Fibroblast of villous mesenchyme (primary cell): ENCODE measurements around the gene KLHDC7B. TPM values are rescaled to one million over a fixed set of nuclear protein-coding genes. Genes with fewer than 3 reads are reported as not detected.

Experiments
- DNase-seq: peaks from one replicate; pipeline ENCODE4 v3.0.0-alpha.2; 2010; ENCODE audit warnings: low read depth
- H3K4me3 ChIP-seq: 2 replicates; pipeline ENCODE4 v1.5.1; 2011; ENCODE audit warnings: low read depth, mild to moderate bottlenecking, low read length
- total RNA-seq: library from RNA; depleted of rRNA; stranded (reverse); fragments of >200 nt; gene quantifications from 2 replicates; pipeline ENCODE4 v1.2.3, GENCODE V29; 2012
- TF ChIP-seq, protein P1 (sequence below): IDR thresholded peaks from 2 replicates; pipeline ENCODE4 v1.5.1; 2012; ENCODE audit warnings: low read depth, mild to moderate bottlenecking, low read length; ENCODE audit not compliant: insufficient read depth

KLHDC7B gene
- total RNA-seq, 1 donor, result not detected

DNA sequence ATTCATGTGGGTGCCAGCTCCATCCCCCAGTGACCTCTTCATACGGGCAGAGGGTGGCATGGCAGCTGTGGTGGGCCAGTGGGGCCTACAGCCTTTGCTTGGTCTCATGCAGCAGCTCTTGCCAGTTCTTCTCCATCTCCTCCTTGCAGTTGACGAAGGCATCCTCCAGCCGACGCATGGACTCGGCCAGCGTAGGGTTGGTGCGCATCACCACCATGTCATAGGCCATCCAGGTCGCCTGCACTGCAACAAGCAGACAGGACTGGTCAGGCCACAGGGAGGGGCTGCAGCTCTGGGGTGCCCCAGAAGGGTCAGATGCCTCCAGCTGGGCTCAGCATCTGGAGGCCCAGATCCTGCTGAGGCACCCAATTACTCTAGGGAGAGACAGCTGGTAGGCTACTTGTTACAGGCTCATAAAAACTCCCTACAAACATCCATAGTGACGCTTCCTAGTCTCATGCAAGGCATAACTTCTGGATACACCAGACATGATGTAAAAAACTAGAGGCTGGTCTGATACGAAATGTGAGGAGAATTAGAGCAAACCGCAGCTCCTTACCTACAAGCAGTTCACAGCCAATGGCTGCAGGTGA is 5.6 kb downstream of the KLHDC7B start:
- H3K4me3 ChIP-seq, result no peak overlapping the region
- peak; percentile 38 for DNase-seq
- TF ChIP-seq, protein P1, sequence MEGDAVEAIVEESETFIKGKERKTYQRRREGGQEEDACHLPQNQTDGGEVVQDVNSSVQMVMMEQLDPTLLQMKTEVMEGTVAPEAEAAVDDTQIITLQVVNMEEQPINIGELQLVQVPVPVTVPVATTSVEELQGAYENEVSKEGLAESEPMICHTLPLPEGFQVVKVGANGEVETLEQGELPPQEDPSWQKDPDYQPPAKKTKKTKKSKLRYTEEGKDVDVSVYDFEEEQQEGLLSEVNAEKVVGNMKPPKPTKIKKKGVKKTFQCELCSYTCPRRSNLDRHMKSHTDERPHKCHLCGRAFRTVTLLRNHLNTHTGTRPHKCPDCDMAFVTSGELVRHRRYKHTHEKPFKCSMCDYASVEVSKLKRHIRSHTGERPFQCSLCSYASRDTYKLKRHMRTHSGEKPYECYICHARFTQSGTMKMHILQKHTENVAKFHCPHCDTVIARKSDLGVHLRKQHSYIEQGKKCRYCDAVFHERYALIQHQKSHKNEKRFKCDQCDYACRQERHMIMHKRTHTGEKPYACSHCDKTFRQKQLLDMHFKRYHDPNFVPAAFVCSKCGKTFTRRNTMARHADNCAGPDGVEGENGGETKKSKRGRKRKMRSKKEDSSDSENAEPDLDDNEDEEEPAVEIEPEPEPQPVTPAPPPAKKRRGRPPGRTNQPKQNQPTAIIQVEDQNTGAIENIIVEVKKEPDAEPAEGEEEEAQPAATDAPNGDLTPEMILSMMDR, result no peak

DNA sequence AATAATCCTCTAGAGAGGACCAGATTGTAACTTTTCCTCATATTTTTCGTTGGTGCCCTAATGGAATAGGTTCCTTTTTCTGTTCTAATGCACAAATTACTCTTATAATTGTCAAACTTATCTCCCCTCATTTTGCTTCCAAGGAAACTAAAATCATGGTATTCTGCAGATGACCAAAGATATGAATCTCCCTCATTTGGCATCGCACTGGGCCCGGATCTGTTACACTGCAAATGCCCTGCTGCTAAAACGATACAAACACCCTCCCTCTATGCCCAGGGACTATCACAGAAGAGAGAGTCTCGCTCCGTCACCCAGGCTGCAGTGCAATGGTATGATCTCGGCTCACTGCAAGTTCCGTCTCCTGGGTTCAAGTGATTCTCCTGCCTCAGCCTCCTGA is 7.6 kb downstream of the KLHDC7B start:
- no peak overlapping the region for H3K4me3 ChIP-seq
- DNase-seq, result no peak
- TF ChIP-seq, protein P1, result no peak

DNA sequence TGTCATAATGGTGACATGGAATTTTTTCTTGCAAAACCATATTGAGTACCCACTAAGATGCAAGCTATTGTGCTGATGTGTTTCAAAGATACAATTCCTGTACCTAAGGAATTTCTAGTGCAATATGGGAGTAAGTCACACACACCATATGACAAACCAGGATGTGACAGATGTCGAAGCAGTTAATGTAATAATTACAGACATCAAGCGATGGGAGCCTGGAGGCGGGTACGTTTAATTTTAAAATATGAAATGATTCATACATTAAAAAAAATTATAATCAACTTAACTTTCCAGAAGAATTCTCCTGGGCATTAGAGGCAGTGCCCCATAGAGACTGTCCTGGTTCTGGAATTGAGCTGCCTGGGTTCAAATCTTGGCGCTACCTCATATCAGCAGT is 11.0 kb downstream of the KLHDC7B start:
- TF ChIP-seq, protein P1, result no peak
- DNase-seq, result no peak
- no peak overlapping the region for H3K4me3 ChIP-seq

DNA sequence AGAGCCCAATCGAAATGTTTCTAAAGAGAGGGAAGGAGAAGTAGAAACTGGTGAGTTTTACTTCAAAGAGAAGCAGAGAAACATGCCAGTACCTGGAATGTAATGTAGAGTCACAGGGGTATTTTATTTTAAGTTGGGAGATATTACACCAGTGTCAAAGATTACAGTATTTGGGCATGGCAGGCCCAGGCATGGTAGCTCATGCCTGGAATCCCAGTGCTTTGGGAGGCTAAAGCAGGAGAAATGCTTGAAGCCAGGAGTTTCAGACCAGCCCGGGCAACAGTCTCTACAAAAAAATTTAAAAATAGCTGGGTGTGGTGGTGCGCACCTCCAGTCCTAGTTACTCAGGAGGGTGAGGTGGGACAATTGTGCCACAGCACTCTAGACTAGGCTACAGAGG is 14.3 kb downstream of the KLHDC7B start:
- DNase-seq, result no peak
- TF ChIP-seq, protein P1, result no peak
- no peak overlapping the region for H3K4me3 ChIP-seq

DNA sequence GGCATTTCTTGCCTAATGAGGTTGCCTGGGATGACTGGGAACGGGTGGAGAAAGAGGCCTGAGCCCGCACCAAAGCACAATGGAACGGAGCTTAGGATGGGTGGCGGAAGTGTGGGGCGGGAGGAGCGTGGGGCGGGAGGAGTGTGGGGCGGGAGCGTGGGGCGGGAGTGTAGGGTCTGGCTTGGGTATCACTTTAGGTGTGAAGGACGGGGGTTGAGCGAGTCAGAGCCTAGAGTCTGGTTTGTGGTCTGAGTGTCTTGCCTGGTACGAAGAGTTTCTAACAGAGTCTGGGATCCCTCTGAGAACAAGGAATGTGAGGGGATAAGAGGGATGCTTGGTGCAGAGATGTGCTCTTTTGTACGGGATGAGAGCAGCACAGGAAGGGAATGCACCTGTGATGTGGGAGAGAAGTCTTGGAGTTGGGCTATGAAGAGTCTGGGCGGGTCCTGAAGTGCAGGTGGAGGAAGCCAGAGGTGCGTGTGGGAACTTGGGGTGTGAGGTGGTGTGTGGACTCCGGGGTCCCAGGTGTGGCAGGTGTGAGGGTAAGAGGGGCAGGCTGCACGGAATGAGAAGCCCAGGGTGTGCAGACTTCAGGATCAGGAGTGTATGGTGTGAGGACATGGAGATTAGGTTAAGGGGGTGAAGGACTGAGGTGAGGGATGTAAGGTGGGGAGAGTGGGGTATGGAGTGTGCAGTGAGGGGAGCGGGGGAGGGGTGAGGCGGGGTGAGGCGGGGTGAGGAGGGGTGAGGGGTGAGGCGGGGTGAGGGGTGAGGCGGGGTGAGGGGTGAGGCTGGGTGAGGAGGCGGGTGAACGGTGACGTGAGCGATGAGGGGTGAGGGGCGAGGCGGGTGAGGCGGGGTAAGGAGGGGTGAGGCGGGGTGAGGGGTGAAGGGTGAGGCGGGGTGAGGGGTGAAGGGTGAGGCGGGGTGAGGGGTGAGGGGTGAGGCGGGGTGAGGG is 16.0 kb downstream of the KLHDC7B start:
- H3K4me3 ChIP-seq, result no peak overlapping the region
- TF ChIP-seq, protein P1, result no peak
- DNase-seq, result no peak

DNA sequence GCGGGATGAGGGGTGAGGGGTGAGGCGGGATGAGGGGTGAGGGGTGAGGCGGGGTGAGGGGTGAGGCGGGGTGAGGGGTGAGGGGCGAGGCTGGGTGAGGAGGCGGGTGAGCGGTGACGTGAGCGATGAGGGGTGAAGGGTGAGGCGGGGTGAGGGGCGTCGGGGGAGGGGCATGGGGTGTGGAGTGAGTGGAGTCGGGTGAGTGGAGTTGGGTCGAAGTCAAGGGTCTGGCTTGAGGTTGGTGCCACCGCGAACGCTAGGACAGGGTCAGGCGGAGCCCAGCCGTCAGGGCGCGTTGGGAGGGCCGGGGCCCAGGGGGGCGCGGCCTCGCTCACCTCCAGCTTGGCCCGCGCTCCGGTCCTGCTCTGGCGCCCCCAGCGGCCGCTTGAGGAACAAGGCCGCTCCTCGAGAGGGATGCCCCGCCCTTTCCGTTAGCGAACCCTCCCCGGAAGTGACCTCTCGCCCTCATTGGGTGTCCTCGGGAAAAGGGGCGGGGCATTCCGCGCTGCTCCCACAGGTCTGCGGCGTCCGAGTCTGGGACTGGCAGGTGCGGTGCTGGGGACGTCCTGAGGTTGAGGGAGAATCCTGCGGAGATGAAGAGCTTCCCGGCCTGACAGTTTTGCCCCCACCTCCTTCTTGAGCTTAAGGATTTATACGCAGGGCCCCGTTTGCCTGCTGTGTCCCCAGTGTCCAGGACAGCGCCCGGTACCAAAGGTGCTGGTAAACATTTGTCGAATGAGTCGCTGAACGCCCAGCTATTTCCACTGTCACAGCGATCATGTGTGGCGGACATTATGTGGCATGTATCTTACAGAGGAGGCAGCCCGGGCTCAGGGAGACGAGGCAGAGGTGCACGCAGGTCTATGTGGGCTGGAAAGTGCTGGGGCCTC is 17.1 kb downstream of the KLHDC7B start, which contains the start of gene SYCE3:
TSS of gene SYCE3 (minus strand) at position 397 of the 890 bp plus-strand sequence. CDS start 6,514 bp downstream, outside the sequence.
- peak; percentile 89 for DNase-seq
- TF ChIP-seq, protein P1, result peak; percentile 86
- H3K4me3 ChIP-seq, result peak within 1 kb of the TSS; percentile 71
